Subcutaneous abdominal adipose tissue (tissue), 5 donors: ENCODE measurements around the gene SLC29A3.

Experiments used
- H3K27ac ChIP-seq: one replicate; pipeline ENCODE4 v1.7.0; 2013; ENCODE audit warnings: low read depth, mild to moderate bottlenecking, inconsistent platforms, low read length, moderate library complexity
- H3K27me3 ChIP-seq, 5 donors: one replicate each; pipeline ENCODE4 v1.7.0; 2013; ENCODE audit warnings: low read length in 5 of 5, inconsistent platforms in 1 of 5; ENCODE audit not compliant: control insufficient read depth in 5 of 5, insufficient read depth in 4 of 5
- H3K36me3 ChIP-seq, 5 donors: one replicate each; pipeline ENCODE4 v1.7.0; 2013; ENCODE audit warnings: low read length in 5 of 5; ENCODE audit not compliant: control insufficient read depth in 5 of 5, insufficient read depth in 5 of 5
- H3K4me1 ChIP-seq, 5 donors: one replicate each; pipeline ENCODE4 v1.7.0; 2013; ENCODE audit warnings: low read length in 5 of 5, mild to moderate bottlenecking in 3 of 5, moderate library complexity in 1 of 5; ENCODE audit not compliant: control insufficient read depth in 5 of 5, insufficient read depth in 5 of 5
- H3K4me3 ChIP-seq, 5 donors: one replicate each; pipeline ENCODE4 v1.7.0; 2013; ENCODE audit warnings: low read length in 5 of 5, low read depth in 1 of 5
- H3K9ac ChIP-seq, 5 donors: one replicate each; pipeline ENCODE4 v1.7.0; 2013; ENCODE audit warnings: low read length in 5 of 5, mild to moderate bottlenecking in 4 of 5, moderate library complexity in 3 of 5
- H3K9me3 ChIP-seq, 5 donors: one replicate each; pipeline ENCODE4 v1.7.0; 2013; ENCODE audit warnings: low read length in 5 of 5; ENCODE audit not compliant: control insufficient read depth in 5 of 5
- donor health status: healthy.
- donor health status: healthy.
- donor health status: healthy.
- donor health status: healthy.
- donor health status: healthy.

The SLC29A3 gene

DNA sequence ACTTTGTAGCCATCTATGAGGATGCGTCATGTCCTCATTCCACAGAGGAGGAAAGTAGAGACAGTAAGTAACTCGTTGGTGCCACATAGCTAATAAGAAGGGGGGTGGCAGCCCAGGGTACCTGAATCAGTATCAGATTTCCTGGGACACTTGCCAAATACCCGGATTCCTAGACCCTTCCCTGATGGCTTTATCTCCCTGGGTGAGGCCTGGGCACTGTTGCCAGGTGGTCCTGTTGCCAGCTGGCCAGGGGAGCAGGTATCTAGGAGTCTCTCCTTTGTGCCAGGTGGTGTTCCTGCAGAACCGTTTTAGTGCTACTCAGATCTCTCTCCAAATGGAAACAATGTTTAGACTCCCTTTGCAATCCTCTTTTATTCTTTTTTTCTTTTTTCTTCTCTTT lies 12.7 kb downstream of the SLC29A3 start:
- H3K9ac ChIP-seq, result no peak overlapping the region
- H3K4me1 ChIP-seq, result peaks cover 0 to 13% (median 0%) of the 10 kb centered on the region in 5 donors
- H3K27ac ChIP-seq, result no peak overlapping the region
- no peaks in the 10 kb centered on the region for H3K9me3 ChIP-seq
- H3K27me3 ChIP-seq, result no peaks in the 10 kb centered on the region
- no peak overlapping the region for H3K4me3 ChIP-seq
- H3K36me3 ChIP-seq, result peaks cover 0 to 24% (median 3%) of the 10 kb centered on the region in 5 donors

DNA sequence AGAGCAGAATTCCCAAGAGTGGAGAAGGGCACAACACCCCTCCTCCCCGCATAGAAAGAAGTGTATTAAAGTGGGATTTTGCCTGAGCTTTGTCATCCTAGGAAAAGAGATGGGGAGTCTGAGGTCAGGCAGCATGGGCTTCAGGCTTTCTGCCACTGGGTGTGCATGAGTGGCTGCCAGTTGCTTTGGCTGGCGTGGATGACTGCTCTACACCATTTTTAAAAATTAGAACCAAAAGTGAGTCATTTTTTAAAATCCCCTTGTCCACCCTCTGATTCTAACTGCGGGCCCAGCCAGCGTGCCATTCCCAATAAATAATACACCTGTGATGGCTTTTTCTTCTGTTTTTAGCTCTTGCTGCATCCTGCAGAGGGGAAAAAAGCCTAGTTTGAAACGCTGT lies 13.4 kb downstream of the SLC29A3 start:
- Histone ChIP-seq H3K27ac (no peak overlapping the region), H3K27me3 (no peaks in the 10 kb centered on the region), H3K9me3 (no peaks in the 10 kb centered on the region), H3K36me3 (peaks cover 0 to 26% (median 3%) of the 10 kb centered on the region in 5 donors), H3K4me3 (no peak overlapping the region), H3K9ac (no peak overlapping the region), H3K4me1 (peaks cover 0 to 13% (median 0%) of the 10 kb centered on the region in 5 donors)

DNA sequence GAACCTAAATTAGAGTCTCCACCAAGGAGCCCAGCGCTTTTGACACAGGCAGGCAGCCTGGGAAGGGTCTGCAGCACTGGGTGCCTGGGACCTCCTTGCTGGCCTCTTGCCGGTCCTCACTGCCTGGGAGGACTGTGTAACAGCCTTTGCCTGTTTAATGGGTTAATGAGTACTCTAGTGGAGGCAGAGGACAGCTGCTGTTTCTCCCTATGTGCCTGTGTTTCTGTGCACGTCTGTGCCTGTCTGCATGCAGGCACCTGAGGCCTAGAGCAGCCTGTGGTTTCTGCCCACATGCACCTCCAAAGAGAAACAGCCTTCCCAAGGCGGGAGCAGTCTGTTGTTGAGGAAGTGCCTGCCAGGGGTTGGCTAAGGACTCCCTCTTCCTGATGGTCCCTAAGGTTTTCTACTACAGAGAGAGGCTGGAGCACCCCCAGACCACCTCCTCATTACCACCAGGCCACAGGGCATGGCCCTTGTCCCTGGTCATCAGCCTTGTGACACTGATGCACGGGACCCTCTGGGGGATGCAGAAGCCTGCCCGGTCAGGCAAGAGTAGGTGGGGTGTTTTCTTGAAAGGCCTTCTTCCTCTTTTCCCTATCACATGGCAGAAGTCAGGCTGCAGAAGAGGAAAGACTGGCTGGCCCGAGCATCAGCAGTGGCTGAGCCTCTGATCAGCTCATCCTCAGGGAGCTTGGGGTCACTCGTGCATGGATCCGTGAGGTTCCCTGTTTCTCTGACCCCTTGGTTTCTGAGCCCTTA lies 14.2 kb downstream of the SLC29A3 start:
- Histone ChIP-seq H3K36me3 (peaks cover 0 to 20% (median 4%) of the 10 kb centered on the region in 5 donors), H3K27me3 (no peaks in the 10 kb centered on the region), H3K27ac (no peak overlapping the region), H3K9me3 (no peaks in the 10 kb centered on the region), H3K4me3 (no peak overlapping the region), H3K9ac (no peak overlapping the region), H3K4me1 (peaks cover 0 to 13% (median 0%) of the 10 kb centered on the region in 5 donors)

DNA sequence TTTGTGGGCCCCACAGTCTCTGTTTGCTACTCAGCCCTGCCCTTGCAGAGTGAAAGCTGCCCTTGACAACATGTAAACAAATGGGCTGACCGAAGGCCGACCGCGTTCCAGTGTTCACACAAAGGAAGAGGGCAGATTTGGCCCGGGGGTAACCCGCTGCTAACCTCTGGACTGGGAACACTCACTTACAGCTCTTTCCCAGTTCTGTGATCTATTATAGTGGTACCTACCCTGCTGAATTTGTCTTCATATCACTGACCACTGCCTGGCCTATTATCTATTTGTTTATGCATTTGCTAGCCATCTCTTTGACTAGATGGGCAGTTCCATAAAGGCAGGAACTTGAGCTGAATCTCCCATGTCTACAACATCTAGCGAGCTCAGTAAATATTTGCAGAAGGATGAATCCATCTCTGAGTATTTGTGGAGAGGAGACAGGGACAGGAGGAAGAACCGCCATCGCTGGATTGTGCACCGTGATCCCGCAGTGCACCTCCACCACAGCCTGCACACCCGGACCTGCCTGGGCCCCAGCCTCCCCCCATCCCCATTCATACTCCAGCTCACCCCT lies 15.2 kb downstream of the SLC29A3 start:
- no peak overlapping the region for H3K4me3 ChIP-seq
- no peaks in the 10 kb centered on the region for H3K9me3 ChIP-seq
- H3K27me3 ChIP-seq, result no peaks in the 10 kb centered on the region
- H3K9ac ChIP-seq, result no peak overlapping the region
- peaks cover 0 to 19% (median 5%) of the 10 kb centered on the region in 5 donors for H3K36me3 ChIP-seq
- no peak overlapping the region for H3K27ac ChIP-seq
- peaks cover 0 to 13% (median 0%) of the 10 kb centered on the region in 5 donors for H3K4me1 ChIP-seq

DNA sequence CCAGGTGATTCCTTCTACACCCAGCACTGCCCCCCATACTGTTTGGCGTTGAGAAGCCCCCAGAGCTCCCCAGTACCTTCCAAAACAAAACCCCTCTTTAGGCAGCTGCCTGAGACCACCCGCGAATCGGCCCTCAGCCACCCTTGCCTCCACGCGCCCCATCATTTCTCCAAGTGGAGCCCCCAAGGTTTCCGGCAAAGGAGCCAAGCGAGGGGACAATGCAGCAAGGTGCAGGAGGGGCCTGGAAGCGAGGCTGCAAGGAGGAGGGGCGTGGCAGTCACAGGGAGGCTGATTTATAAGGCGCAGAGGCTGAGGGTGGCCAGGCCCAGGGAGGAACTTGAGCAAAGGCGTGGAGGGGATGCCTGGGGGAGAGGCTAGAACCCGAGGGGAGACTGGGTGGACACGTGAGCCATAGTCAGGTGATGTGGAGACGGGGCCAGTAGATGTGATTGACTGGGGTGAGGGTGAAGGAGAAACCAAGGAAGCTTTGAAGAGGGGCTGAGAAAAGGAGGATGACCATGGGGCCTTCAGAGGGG lies 16.2 kb downstream of the SLC29A3 start:
- Histone ChIP-seq H3K4me1 (peaks cover 0 to 13% (median 0%) of the 10 kb centered on the region in 5 donors), H3K9me3 (no peaks in the 10 kb centered on the region), H3K27ac (no peak overlapping the region), H3K4me3 (no peak overlapping the region), H3K9ac (no peak overlapping the region), H3K27me3 (no peaks in the 10 kb centered on the region), H3K36me3 (peaks cover 0 to 20% (median 9%) of the 10 kb centered on the region in 5 donors)

DNA sequence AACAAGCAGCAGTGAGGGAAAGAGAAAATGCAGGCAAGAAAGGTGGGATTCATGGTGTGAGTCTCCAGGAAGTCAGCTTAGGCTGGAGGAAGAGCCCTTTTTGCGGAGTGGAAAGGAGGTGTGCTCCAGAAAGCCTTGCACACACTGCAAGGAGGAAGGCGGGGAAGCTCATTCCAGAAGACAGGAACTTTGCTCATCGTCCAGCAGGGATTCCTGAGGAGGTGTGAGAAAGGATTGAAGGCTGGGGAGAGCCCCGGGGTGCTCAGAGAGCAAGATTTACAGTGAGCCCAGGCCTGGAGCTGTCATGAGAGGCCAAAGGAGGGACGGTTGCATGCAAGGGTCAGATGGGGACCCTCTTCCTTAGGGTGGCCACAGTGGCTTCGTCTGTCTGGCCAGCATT lies 17.6 kb downstream of the SLC29A3 start:
- no peaks in the 10 kb centered on the region for H3K27me3 ChIP-seq
- H3K27ac ChIP-seq, result no peak overlapping the region
- peaks cover 0 to 13% (median 0%) of the 10 kb centered on the region in 5 donors for H3K4me1 ChIP-seq
- H3K9ac ChIP-seq, result no peak overlapping the region
- no peak overlapping the region for H3K4me3 ChIP-seq
- H3K36me3 ChIP-seq, result peaks cover 0 to 20% (median 12%) of the 10 kb centered on the region in 5 donors
- no peaks in the 10 kb centered on the region for H3K9me3 ChIP-seq

DNA sequence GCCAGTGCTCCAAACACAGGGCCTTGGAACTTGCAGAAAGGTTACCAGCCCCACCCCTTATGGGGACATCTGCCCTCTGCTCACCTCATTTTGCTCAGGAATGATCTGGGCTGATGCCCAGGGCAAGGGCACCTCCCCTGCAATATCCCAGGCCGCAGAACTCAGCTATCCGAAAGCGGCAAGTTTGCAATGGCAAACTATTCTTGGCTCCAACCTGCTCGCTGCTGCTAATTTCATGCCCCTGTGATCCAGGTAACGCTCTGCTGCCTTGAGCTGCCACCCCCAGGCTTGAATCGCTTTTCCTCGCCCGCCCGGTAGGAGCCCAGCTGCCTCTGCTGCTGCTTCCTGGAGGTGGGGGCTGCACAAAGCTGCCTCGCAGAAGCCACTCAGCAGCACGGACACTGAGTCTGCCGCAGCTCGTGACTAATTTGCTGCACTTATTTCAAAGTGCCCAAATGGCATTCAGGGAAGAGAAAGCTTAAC lies 18.2 kb downstream of the SLC29A3 start:
- Histone ChIP-seq H3K9ac (no peak overlapping the region), H3K27ac (no peak overlapping the region), H3K4me3 (no peak overlapping the region), H3K27me3 (no peaks in the 10 kb centered on the region), H3K36me3 (peaks cover 0 to 20% (median 12%) of the 10 kb centered on the region in 5 donors), H3K4me1 (peaks cover 0 to 13% (median 0%) of the 10 kb centered on the region in 5 donors), H3K9me3 (no peaks in the 10 kb centered on the region)

DNA sequence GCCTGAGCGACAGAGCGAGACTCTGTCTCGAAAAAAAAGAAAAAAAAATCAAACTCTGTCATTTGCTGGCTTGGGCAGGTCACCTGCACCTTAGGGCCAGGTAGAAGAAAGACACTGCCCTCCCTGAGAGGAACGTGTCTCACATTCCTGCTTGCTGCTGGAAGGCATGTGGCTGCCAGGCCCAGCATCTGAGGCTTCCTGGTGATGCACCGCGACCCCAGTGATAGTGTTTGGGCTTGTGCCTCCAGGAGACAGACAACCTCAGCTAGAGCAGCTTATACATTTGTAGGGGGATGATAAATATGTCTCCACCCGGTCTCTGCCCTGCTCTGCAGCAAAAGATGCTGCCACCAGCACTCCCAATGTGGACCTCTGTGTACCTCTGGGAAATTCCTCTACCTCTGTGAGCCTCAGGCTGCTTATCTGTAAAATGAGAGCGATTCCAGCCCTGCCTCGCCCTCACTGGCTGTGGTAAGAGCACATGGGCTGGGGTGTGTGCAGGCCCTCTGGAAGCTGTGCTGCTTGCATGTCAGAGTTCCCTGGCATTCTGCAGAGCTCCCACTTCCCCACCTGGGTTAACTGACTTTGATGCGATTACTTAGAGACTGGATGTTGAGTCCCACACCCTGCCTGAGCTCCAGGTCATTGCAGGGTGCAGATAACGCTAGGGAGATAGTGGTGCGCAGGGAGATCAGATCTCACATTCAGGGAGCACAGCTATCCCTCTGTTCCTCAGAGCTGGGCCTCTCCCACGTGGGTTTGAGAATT lies 19.9 kb downstream of the SLC29A3 start:
- Histone ChIP-seq H3K27ac (no peak overlapping the region), H3K4me1 (peaks cover 0 to 10% (median 7%) of the 10 kb centered on the region in 5 donors), H3K36me3 (peaks cover 0 to 20% (median 12%) of the 10 kb centered on the region in 5 donors), H3K27me3 (no peaks in the 10 kb centered on the region), H3K4me3 (no peak overlapping the region), H3K9me3 (no peaks in the 10 kb centered on the region), H3K9ac (no peak overlapping the region)

DNA sequence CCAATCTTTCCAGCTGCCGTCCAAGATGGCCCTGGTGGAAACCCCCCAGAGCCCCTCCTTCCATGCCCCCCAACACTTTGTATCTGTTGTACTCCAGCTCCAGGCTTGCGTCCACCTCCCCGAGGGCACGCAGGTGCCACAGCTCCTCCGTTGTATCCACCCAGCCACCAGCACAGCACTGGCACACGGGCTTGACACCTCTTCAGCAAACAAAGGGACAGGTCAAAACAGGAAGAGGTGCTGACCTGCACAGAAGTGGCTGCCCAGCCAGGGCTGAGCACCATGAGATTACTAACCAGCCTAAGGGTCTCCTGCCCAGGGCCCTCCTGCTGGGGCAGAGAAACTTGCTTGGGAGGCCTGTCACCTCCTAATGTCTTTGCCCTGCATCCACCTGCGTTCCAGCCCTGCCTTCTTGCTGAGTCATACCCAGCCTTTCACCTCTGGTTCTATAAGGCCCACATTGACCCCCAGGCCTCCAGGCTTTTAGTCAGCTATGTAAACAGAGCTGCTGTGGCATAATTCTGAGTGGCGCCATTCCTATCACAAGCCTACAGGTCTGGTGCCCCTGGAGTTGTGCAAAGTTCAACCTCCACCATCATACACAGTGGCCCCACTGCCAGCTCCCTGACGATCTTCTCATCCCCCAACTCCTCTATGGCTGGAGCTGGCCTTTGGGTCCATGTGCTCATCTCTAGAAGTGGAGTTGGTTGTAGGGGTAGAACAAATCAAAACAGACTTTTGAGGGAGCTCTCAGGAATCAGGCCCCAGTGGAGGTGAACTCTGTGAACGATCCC lies 20.9 kb downstream of the SLC29A3 start:
- H3K9me3 ChIP-seq, result no peaks in the 10 kb centered on the region
- H3K4me3 ChIP-seq, result no peak overlapping the region
- peaks cover 0 to 18% (median 10%) of the 10 kb centered on the region in 5 donors for H3K4me1 ChIP-seq
- H3K36me3 ChIP-seq, result peaks cover 0 to 20% (median 12%) of the 10 kb centered on the region in 5 donors
- no peak overlapping the region for H3K9ac ChIP-seq
- no peak overlapping the region for H3K27ac ChIP-seq
- no peaks in the 10 kb centered on the region for H3K27me3 ChIP-seq
